ENCODE data around the gene LGALS3BP.

LGALS3BP gene

DNA sequence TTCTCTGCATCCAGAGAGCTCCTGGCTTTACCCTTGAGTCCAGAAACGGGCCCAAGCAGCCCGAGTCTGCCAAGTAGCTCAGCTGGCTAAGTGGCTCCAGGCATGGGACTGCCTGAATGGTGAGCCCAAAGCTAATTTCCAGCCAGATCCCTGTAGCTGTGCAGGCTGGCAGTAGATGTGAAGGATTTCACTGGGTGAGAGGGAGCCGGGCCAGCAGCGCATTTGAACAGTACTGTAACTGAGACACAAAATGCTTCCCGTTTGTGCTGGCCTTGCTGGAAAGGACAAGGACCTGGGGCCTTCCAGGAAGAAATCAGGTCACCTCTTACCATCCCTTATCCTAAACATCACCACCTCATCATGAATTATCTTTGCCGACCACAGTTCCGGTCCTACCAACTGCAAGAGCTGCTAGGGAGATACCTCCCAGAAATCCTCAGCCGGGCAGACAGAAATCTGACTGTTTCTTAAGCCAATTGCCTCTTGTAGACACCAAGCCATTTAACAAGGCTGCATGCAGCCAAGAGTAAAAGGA lies 58.2 kb downstream of the LGALS3BP start:
- H3K9ac ChIP-seq (ENCODE audit: low read length) = no peak overlapping the region

More for the DNA sequence above, 58.2 kb downstream of the LGALS3BP start:
- Histone ChIP-seq H3K9me2 (replicated peaks; ENCODE audit: insufficient read depth, low read length) (no peaks in the 10 kb centered on the region), H3K36me3 (ENCODE audit: low read length) (no peaks in the 10 kb centered on the region), H3K79me2 (ENCODE audit: insufficient read depth, low read length) (no peaks in the 10 kb centered on the region), H2AFZ (ENCODE audit: low read depth, low read length, severe bottlenecking) (no peak overlapping the region), H3K4me3 (ENCODE audit: insufficient read depth, low read length, poor library complexity, severe bottlenecking) (no peak overlapping the region), H3K27ac (ENCODE audit: low read depth, low read length) (no peak overlapping the region), H3F3A (ENCODE audit: insufficient read depth) (no peaks in the 10 kb centered on the region), H3K27me3 (ENCODE audit: low read length) (no peaks in the 10 kb centered on the region), H3K9me3 (ENCODE audit: insufficient read depth, low read length) (no peaks in the 10 kb centered on the region), H4K20me1 (ENCODE audit: low read depth, low read length) (no peaks in the 10 kb centered on the region), H3K4me2 (ENCODE audit: low read depth, low read length, poor library complexity, severe bottlenecking) (no peak overlapping the region)
- no peak for TF ChIP-seq EZH2phosphoT487 (conservative IDR thresholded peaks at IDR 0.05; ENCODE audit: low read length)
- TF ChIP-seq, protein P1, sequence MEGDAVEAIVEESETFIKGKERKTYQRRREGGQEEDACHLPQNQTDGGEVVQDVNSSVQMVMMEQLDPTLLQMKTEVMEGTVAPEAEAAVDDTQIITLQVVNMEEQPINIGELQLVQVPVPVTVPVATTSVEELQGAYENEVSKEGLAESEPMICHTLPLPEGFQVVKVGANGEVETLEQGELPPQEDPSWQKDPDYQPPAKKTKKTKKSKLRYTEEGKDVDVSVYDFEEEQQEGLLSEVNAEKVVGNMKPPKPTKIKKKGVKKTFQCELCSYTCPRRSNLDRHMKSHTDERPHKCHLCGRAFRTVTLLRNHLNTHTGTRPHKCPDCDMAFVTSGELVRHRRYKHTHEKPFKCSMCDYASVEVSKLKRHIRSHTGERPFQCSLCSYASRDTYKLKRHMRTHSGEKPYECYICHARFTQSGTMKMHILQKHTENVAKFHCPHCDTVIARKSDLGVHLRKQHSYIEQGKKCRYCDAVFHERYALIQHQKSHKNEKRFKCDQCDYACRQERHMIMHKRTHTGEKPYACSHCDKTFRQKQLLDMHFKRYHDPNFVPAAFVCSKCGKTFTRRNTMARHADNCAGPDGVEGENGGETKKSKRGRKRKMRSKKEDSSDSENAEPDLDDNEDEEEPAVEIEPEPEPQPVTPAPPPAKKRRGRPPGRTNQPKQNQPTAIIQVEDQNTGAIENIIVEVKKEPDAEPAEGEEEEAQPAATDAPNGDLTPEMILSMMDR (IDR thresholded peaks at IDR 0.05; ENCODE audit: insufficient read depth, low read length, poor library complexity, severe bottlenecking) = no peak

Measured in SU-DHL-6 (cell line).